ENCODE results near the gene MLLT10.
A peak's percentile ranks its signal among the peaks of the same experiment; 100 is the strongest.

MLLT10 gene

GRCh38 chr10:21720090-21720489, 186.1 kb downstream of the MLLT10 start:
- H3K27ac ChIP-seq: no peak overlapping the region
- POLR2A ChIA-PET (ENCODE audit: low non-redundant PET): no interaction called here
- no peak for DNase-seq (ENCODE audit: low spot score)
- CTCF ChIA-PET: interaction anchor here (0.6 kb wide), 1 partner anchor 634 kb away, joined by 5 read pairs; no protein-coding TSS in a partner anchor
- TF ChIP-seq, protein P1, sequence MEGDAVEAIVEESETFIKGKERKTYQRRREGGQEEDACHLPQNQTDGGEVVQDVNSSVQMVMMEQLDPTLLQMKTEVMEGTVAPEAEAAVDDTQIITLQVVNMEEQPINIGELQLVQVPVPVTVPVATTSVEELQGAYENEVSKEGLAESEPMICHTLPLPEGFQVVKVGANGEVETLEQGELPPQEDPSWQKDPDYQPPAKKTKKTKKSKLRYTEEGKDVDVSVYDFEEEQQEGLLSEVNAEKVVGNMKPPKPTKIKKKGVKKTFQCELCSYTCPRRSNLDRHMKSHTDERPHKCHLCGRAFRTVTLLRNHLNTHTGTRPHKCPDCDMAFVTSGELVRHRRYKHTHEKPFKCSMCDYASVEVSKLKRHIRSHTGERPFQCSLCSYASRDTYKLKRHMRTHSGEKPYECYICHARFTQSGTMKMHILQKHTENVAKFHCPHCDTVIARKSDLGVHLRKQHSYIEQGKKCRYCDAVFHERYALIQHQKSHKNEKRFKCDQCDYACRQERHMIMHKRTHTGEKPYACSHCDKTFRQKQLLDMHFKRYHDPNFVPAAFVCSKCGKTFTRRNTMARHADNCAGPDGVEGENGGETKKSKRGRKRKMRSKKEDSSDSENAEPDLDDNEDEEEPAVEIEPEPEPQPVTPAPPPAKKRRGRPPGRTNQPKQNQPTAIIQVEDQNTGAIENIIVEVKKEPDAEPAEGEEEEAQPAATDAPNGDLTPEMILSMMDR (conservative IDR thresholded peaks at IDR 0.05; ENCODE audit: low read depth): no peak

GRCh38 chr10:21721000-21721665, 187.1 kb downstream of the MLLT10 start:
- ChIA-PET POLR2A (ENCODE audit: low non-redundant PET) (no interaction called here), CTCF (interaction anchor here (0.6 to 0.7 kb wide), 2 partner anchors 20 to 642 kb away, joined by 3 to 4 read pairs; no protein-coding TSS in a partner anchor)
- DNase-seq (ENCODE audit: low spot score): no peak
- no peak overlapping the region for H3K27ac ChIP-seq
- TF ChIP-seq, protein P1 (conservative IDR thresholded peaks at IDR 0.05; ENCODE audit: low read depth): no peak

- ChIA-PET CTCF (interaction anchor here (0.7 kb wide), 1 partner anchor 643 kb away, joined by 3 read pairs; no protein-coding TSS in a partner anchor), POLR2A (ENCODE audit: low non-redundant PET) (no interaction called here)
- TF ChIP-seq, protein P1 (conservative IDR thresholded peaks at IDR 0.05; ENCODE audit: low read depth): no peak
- H3K27ac ChIP-seq: no peak overlapping the region
- DNase-seq (ENCODE audit: low spot score): no peak
Observed at GRCh38 chr10:21722209-21722608, 188.2 kb downstream of the MLLT10 start.

DNA sequence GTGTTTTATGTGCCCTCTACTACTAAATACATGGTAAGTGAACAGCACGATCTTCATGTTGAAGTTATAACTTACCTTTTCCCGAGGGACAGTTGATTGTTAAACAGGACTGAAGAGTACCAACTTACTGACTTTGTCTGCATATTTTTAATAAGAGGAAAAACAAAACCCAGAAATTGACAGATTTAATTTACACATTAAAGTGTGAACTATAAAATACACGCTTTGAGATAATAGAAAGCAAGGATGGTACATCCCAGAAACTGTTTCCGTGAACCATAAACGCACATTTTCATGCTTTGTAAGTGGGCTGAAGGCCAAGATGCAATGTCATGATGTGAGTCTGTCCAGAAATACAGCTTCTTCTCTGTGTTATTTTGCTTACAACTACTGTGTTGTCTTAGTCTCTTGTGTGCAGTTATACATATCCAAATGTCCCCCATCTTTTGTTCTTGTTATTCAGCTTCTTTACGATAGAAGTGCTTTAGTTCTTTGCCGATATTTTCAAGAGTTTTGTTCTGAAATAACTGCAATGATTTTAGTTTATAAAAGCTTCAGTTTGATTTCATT, 190.1 kb downstream of the MLLT10 start:
- TF ChIP-seq, protein P1 (conservative IDR thresholded peaks at IDR 0.05; ENCODE audit: low read depth): no peak
- ChIA-PET POLR2A (ENCODE audit: low non-redundant PET) (no interaction called here), CTCF (interaction anchor here (0.6 kb wide), 3 partner anchors 61 to 1230 kb away, joined by 3 to 6 read pairs (median 3); no protein-coding TSS in a partner anchor)
- no peak for DNase-seq (ENCODE audit: low spot score)
- H3K27ac ChIP-seq: no peak overlapping the region

GRCh38 chr10:21724687-21725367, 190.8 kb downstream of the MLLT10 start:
- TF ChIP-seq, protein P1 (conservative IDR thresholded peaks at IDR 0.05; ENCODE audit: low read depth): no peak
- no peak overlapping the region for H3K27ac ChIP-seq
- ChIA-PET POLR2A (ENCODE audit: low non-redundant PET) (no interaction called here), CTCF (interaction anchor here (0.6 kb wide), 3 partner anchors 62 to 1230 kb away, joined by 3 to 6 read pairs (median 3); no protein-coding TSS in a partner anchor)
- peak; percentile 86 for DNase-seq (ENCODE audit: low spot score)

GRCh38 chr10:21726601-21727225, 192.7 kb downstream of the MLLT10 start:
- ChIA-PET CTCF (interaction anchor here (0.5 to 0.7 kb wide), 2 partner anchors 230 to 265 kb away, joined by 3 to 8 read pairs; no protein-coding TSS in a partner anchor), POLR2A (ENCODE audit: low non-redundant PET) (no interaction called here)
- TF ChIP-seq, protein P1 (conservative IDR thresholded peaks at IDR 0.05; ENCODE audit: low read depth): no peak
- no peak overlapping the region for H3K27ac ChIP-seq
- DNase-seq (ENCODE audit: low spot score): peak; percentile 30

Data from RWPE1 (cell line).